WTC11 (cell line): ENCODE results near the gene IPO9.

Experiments
- NR1H2 ChIP-seq: sonication (generic); formaldehyde crosslinking; IDR thresholded peaks from 2 replicates; pipeline ENCODE4 v1.9.0; 2021; ENCODE audit warnings: mild to moderate bottlenecking, moderate library complexity, missing genetic modification reagents
- TF ChIP-seq, protein P1 (sequence below): fragments of 200-600 bp; IDR thresholded peaks from 2 replicates; pipeline ENCODE4 v1.8.0; 2022; ENCODE audit warnings: antibody characterized with exemption

DNA sequence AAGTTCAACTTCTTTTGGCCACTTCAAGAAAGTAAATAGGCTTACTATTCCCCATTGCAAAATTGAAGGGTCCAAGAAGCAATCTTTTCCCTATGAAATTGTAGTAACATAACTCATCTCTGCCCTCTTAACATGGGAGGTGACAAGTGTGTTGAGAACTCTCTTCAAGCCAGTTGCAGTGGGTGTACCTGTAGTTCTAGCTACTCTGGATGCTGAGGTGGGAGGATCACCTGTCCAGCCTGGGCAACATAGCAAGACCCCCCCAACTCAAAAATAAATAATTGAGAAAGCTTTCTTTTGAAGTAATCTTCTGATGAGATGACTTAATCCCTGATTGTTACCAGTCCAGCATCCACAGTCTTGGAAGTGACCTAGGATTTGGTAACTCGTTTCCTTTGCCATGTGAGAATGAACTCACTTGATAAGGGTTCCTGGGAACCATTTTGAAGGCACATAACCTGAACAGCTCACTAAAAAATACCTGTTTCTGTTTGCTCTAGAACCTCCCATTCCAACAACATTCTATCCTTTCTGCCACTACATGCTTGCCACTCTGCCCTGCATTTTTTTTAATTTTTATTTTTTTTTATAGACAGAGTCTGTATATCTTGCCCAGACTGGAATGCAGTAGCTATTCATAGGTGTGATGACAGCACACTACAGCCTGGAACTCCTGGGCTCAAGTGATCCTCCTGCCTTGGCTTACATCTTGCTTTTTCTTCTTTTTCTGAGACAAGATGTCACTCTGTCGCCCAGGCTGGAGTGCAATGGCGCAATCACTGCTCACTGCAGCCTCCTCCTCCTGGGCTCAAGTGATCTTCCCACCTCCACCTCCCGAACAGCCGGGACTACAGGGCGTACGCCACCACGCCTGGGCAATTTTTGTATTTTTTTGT is 1.4 kb upstream of the IPO9 start:
- TF ChIP-seq, protein P1, sequence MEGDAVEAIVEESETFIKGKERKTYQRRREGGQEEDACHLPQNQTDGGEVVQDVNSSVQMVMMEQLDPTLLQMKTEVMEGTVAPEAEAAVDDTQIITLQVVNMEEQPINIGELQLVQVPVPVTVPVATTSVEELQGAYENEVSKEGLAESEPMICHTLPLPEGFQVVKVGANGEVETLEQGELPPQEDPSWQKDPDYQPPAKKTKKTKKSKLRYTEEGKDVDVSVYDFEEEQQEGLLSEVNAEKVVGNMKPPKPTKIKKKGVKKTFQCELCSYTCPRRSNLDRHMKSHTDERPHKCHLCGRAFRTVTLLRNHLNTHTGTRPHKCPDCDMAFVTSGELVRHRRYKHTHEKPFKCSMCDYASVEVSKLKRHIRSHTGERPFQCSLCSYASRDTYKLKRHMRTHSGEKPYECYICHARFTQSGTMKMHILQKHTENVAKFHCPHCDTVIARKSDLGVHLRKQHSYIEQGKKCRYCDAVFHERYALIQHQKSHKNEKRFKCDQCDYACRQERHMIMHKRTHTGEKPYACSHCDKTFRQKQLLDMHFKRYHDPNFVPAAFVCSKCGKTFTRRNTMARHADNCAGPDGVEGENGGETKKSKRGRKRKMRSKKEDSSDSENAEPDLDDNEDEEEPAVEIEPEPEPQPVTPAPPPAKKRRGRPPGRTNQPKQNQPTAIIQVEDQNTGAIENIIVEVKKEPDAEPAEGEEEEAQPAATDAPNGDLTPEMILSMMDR = no peak
- TF ChIP-seq NR1H2 (CRISPR knock-in tag) = no peak
